Measurements from ENCODE around the gene TSPEAR. TPM values are rescaled to one million over a fixed set of nuclear protein-coding genes. Genes with fewer than 3 reads are reported as not detected.

Gene TSPEAR
- total RNA-seq, 2 donors from 2014 or later, result not detected

DNA sequence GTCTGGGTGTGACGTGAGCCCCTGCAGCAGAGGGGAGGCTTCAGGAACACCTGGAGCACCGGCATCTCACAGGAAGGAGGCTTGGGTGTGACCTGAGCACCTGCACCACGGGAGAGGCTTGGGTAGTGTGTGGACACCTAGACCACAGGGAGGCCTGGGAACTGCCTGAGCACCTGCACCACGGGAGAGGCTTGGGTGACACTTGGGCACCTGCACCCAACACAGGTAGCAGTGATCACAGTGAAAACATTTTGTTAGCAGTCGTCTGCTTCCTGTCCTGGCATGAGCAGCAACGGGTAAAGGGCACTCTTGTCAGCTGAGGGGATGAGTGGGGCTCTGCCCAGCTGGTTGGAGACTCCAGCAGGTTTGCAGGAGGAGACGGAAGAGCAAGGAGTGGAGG lies 233.7 kb downstream of the TSPEAR start:
- Histone ChIP-seq H3K9me3 (no peaks in the 10 kb centered on the region), H3K4me3 (no peak overlapping the region), H3K27me3 (no peaks in the 10 kb centered on the region), H3K36me3 (no peaks in the 10 kb centered on the region), H3K4me1 (no peaks in the 10 kb centered on the region), H3K9ac (ENCODE audit: low read depth in 2 of 2, low read length in 2 of 2) (no peak overlapping the region), H3K27ac (no peak overlapping the region)
- TF ChIP-seq, protein P1, sequence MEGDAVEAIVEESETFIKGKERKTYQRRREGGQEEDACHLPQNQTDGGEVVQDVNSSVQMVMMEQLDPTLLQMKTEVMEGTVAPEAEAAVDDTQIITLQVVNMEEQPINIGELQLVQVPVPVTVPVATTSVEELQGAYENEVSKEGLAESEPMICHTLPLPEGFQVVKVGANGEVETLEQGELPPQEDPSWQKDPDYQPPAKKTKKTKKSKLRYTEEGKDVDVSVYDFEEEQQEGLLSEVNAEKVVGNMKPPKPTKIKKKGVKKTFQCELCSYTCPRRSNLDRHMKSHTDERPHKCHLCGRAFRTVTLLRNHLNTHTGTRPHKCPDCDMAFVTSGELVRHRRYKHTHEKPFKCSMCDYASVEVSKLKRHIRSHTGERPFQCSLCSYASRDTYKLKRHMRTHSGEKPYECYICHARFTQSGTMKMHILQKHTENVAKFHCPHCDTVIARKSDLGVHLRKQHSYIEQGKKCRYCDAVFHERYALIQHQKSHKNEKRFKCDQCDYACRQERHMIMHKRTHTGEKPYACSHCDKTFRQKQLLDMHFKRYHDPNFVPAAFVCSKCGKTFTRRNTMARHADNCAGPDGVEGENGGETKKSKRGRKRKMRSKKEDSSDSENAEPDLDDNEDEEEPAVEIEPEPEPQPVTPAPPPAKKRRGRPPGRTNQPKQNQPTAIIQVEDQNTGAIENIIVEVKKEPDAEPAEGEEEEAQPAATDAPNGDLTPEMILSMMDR (IDR thresholded peaks at IDR 0.05), result no peak
- intact Hi-C loops (cut with DNase I), result no loop called here
- no peak for DNase-seq

DNA sequence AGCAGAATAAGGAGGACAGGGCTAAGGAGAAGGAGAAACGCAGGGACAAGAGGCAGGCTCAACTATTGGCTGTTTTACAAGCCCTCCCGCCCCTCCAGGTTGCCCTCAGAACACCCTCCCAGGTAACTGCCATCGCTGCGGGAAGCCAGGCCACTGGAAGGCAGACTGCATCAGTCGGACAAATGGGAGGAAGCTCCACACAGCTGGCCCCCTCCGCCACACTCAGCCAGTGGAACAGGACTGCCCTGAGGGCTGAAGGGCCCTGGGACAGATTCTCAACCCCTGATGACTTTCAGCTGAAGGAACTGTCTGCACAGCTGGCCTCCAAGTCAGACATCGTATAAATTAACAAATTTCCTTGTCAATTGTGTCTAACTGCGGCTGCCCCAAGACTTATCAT lies 234.2 kb downstream of the TSPEAR start:
- no peak overlapping the region for H3K4me3 ChIP-seq
- DNase-seq, result no peak
- H3K27ac ChIP-seq, result no peak overlapping the region
- H3K27me3 ChIP-seq, result no peaks in the 10 kb centered on the region
- H3K36me3 ChIP-seq, result no peaks in the 10 kb centered on the region
- H3K9me3 ChIP-seq, result no peaks in the 10 kb centered on the region
- intact Hi-C loops (cut with DNase I), result no loop called here
- no peak overlapping the region for H3K9ac ChIP-seq (ENCODE audit: low read depth in 2 of 2, low read length in 2 of 2)
- H3K4me1 ChIP-seq, result no peaks in the 10 kb centered on the region
- TF ChIP-seq, protein P1 (IDR thresholded peaks at IDR 0.05), result no peak

DNA sequence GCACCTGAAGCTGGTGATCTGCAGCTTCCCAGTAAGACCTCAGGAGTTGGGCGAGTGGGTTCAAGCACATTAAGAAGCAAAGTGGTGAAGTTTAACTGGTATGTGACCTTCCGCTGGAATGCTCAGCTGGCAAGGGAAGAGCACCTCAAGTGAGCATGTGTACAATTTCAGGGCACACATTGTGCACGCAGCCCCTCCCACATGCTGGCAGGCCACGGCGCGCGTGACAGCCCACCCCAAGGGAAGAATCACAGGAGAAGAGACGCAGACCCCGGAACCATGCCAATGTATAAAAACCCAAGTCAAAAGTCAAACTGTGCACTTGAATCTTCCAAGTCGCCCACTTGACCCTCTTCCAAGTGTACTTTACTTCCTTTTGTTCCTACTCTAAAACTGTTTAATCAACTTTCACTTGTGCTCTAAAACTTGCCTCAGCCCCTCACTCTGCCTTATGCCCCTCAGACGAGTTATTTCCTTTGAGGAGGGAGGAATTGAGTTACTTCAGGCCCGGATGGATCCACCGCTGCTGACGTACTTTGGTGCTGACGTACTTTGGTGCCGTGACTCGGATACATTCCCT lies 236.0 kb downstream of the TSPEAR start:
- H3K9ac ChIP-seq (ENCODE audit: low read depth in 2 of 2, low read length in 2 of 2), result no peak overlapping the region
- no peaks in the 10 kb centered on the region for H3K36me3 ChIP-seq
- intact Hi-C loops (cut with DNase I), result no loop called here
- no peaks in the 10 kb centered on the region for H3K4me1 ChIP-seq
- no peak overlapping the region for H3K4me3 ChIP-seq
- TF ChIP-seq, protein P1 (IDR thresholded peaks at IDR 0.05), result no peak
- H3K27me3 ChIP-seq, result no peaks in the 10 kb centered on the region
- no peak for DNase-seq
- H3K9me3 ChIP-seq, result no peaks in the 10 kb centered on the region
- H3K27ac ChIP-seq, result no peak overlapping the region

DNA sequence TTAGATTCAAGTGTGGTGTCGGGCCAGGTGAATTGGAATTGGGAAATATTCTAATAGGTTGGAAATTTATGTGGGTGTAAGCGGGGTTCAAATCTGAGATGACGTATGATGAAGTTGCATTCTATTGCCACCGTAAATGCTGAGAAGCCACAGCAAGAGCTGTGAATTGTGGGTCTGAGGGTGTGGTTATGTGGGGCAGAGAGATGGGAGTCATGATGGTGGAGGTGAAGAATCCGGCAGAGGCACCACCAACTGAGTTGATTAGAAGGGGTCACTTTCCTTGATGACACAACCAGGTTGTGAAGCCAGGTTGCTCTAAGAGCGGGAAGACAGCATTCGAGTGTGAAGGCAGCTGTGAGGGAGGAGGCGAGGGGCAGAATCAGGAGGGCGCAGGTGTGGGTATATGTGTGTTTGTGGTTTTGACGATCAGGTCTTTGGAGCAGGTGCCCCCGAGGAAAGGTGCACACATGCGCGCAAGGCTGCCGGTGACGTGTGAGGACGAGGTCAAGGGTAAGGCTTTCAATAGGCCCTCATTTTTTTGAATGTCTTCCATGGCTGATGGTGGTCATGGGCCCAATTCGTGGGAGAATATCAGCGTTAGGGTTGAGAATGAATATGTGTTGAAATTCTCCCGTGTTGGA lies 237.3 kb downstream of the TSPEAR start:
- no peak for DNase-seq
- intact Hi-C loops (cut with DNase I), result no loop called here
- Histone ChIP-seq H3K36me3 (no peaks in the 10 kb centered on the region), H3K4me1 (no peaks in the 10 kb centered on the region), H3K27me3 (no peaks in the 10 kb centered on the region), H3K9ac (ENCODE audit: low read depth in 2 of 2, low read length in 2 of 2) (no peak overlapping the region), H3K4me3 (no peak overlapping the region), H3K9me3 (no peaks in the 10 kb centered on the region), H3K27ac (no peak overlapping the region)
- TF ChIP-seq, protein P1 (IDR thresholded peaks at IDR 0.05), result no peak

DNA sequence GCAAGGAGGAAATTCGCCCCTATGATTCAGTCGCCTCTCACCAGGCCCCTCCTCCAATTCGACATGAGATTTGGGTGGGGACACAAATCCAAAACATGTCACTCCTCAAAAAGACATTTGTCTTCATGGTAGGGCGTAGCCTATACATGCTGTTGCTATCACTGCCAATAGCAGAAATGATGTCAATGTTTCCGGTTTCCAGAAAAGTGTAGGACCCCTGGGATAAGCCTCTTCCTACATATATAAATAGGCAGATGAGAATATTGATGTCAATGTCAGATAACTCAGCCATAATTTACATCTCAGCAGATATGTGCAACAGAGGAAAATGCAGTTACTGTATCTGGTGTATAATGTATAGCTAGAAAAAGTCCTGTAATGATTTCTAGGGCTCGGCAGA lies 239.4 kb downstream of the TSPEAR start:
- no peak overlapping the region for H3K27ac ChIP-seq
- intact Hi-C loops (cut with DNase I), result no loop called here
- no peaks in the 10 kb centered on the region for H3K27me3 ChIP-seq

More for the DNA sequence above, 239.4 kb downstream of the TSPEAR start:
- TF ChIP-seq, protein P1 (IDR thresholded peaks at IDR 0.05), result no peak
- H3K4me3 ChIP-seq, result no peak overlapping the region
- H3K9ac ChIP-seq (ENCODE audit: low read depth in 2 of 2, low read length in 2 of 2), result no peak overlapping the region
- H3K4me1 ChIP-seq, result no peaks in the 10 kb centered on the region
- H3K9me3 ChIP-seq, result no peaks in the 10 kb centered on the region
- DNase-seq, result no peak
- no peaks in the 10 kb centered on the region for H3K36me3 ChIP-seq
